A673 (cell line): Measurements from ENCODE around the gene BGN. TPM values are rescaled to one million over a fixed set of nuclear protein-coding genes. Genes with fewer than 3 reads are reported as not detected.

Experiments used
- BruUV-seq: library from RNA; stranded (reverse); fragments of 400-500 nt; replicated peaks from 2 replicates; lab custom pipeline; 2021; lab: Mats Ljungman, UMichigan
- CTCF ChIA-PET: fragments of 300-600 bp; sonication (Branson Sonifier 250); formaldehyde crosslinking; loops from one replicate; lab custom pipeline; 2022; ENCODE audit warnings: antibody characterized with exemption; lab: Charles Lee
- POLR2A ChIA-PET: fragments of 300-600 bp; sonication (Branson Sonifier 250); formaldehyde crosslinking; loops from one replicate; lab custom pipeline; 2022; ENCODE audit warnings: antibody characterized with exemption; ENCODE audit not compliant: low non-redundant PET; lab: Charles Lee
- DNase-seq: peaks from one replicate; pipeline ENCODE4 v3.0.0-alpha.2; 2015; ENCODE audit warnings: low spot score
- H3K27ac ChIP-seq: fragments of 200-600 bp; sonication (generic); 2 replicates; pipeline ENCODE4 v1.5.1; 2016; ENCODE audit warnings: mixed run types, low read depth, mild to moderate bottlenecking, mixed read lengths, antibody characterized with exemption, low read length; ENCODE audit not compliant: poor library complexity, severe bottlenecking
- H3K27me3 ChIP-seq: fragments of 200-600 bp; sonication (generic); replicated peaks from 2 replicates; pipeline ENCODE4 v1.6.1; 2017; ENCODE audit warnings: mixed run types, low read depth, mild to moderate bottlenecking, mixed read lengths, antibody characterized with exemption, low read length; ENCODE audit not compliant: insufficient read depth, poor library complexity
- H3K36me3 ChIP-seq: fragments of 200-600 bp; sonication (generic); 2 replicates; pipeline ENCODE4 v1.6.1; 2016; ENCODE audit warnings: mixed run types, mild to moderate bottlenecking, mixed read lengths, antibody characterized with exemption, low read length; ENCODE audit not compliant: insufficient read depth, poor library complexity, severe bottlenecking
- H3K4me1 ChIP-seq: fragments of 200-600 bp; sonication (generic); 2 replicates; pipeline ENCODE4 v1.6.1; 2017; ENCODE audit warnings: mixed run types, mild to moderate bottlenecking, mixed read lengths, antibody characterized with exemption, low read length; ENCODE audit not compliant: insufficient read depth, poor library complexity, severe bottlenecking
- H3K4me3 ChIP-seq: fragments of 200-600 bp; sonication (generic); 2 replicates; pipeline ENCODE4 v1.5.1; 2016; ENCODE audit warnings: low read depth, mixed run types, mild to moderate bottlenecking, mixed read lengths, low read length; ENCODE audit not compliant: poor library complexity, severe bottlenecking
- H3K9me3 ChIP-seq: fragments of 200-600 bp; sonication (generic); 2 replicates; pipeline ENCODE4 v1.6.1; 2016; ENCODE audit warnings: mixed run types, low read depth, mild to moderate bottlenecking, mixed read lengths, antibody characterized with exemption, low read length; ENCODE audit not compliant: poor library complexity, severe bottlenecking
- CTCF ChIP-seq: fragments of 300-800, 200-600 bp; sonication (generic); conservative IDR thresholded peaks from 2 replicates; pipeline ENCODE4 v1.5.1; 2017; ENCODE audit warnings: low read depth, mild to moderate bottlenecking, antibody characterized with exemption, low read length, moderate library complexity, mixed read lengths
- EZH2 ChIP-seq: fragments of 200-600 bp; sonication (generic); IDR thresholded peaks from 2 replicates; pipeline ENCODE4 v1.6.1; 2017; ENCODE audit warnings: borderline replicate concordance, low read depth, mild to moderate bottlenecking, mixed read lengths, antibody characterized with exemption, low read length; ENCODE audit not compliant: poor library complexity, severe bottlenecking
- intact Hi-C: fragments of 100-400 bp; cut with micrococcal nuclease; formaldehyde crosslinking; loops from one replicate; pipeline ENCODE4 v1.10.0; 2022; ENCODE audit not compliant: unreplicated experiment
- total RNA-seq: library from RNA; stranded (reverse); gene quantifications from 2 replicates; pipeline ENCODE4 v1.2.3, GENCODE V29; 2021

BGN gene
- total RNA-seq, 1 experiment from 2014 or later = 51.8 TPM

GRCh38 chrX:153524234-153524633 is 29.5 kb downstream of the BGN start:
- Histone ChIP-seq H3K27me3 (no peaks in the 10 kb centered on the region), H3K9me3 (no peaks in the 10 kb centered on the region), H3K4me3 (no peak overlapping the region), H3K4me1 (peaks cover 10% of the 10 kb centered on the region), H3K36me3 (no peaks in the 10 kb centered on the region), H3K27ac (no peak overlapping the region)
- no TSS peak for BruUV-seq
- TF ChIP-seq EZH2 (no peak), CTCF (no peak)
- intact Hi-C loops = no loop called here
- DNase-seq = no peak
- POLR2A ChIA-PET = no interaction called here
- CTCF ChIA-PET = no interaction called here

- H3K27me3 ChIP-seq = no peaks in the 10 kb centered on the region
- POLR2A ChIA-PET = no interaction called here
- CTCF ChIA-PET = no interaction called here
- no peak overlapping the region for H3K27ac ChIP-seq
- TF ChIP-seq CTCF (no peak), EZH2 (no peak)
- BruUV-seq = no TSS peak
- H3K9me3 ChIP-seq = no peaks in the 10 kb centered on the region
- no peak for DNase-seq
- intact Hi-C loops = no loop called here
- peaks cover 10% of the 10 kb centered on the region for H3K4me1 ChIP-seq
- no peaks in the 10 kb centered on the region for H3K36me3 ChIP-seq
- H3K4me3 ChIP-seq = no peak overlapping the region
Observed at GRCh38 chrX:153525451-153525850, 30.7 kb downstream of the BGN start.

- no peak overlapping the region for H3K27ac ChIP-seq
- no peak for DNase-seq
- H3K9me3 ChIP-seq = no peaks in the 10 kb centered on the region
- no peak for TF ChIP-seq CTCF
- TF ChIP-seq EZH2 = no peak
- intact Hi-C loops = no loop called here
- no TSS peak for BruUV-seq
- POLR2A ChIA-PET = no interaction called here
- peaks cover 6% of the 10 kb centered on the region for H3K4me1 ChIP-seq
- H3K27me3 ChIP-seq = no peaks in the 10 kb centered on the region
- CTCF ChIA-PET = no interaction called here
- no peaks in the 10 kb centered on the region for H3K36me3 ChIP-seq
- H3K4me3 ChIP-seq = no peak overlapping the region
Observed at GRCh38 chrX:153526042-153526441, 31.3 kb downstream of the BGN start.
